MM.1S (cell line): ENCODE measurements around the gene NBEAL2.

Experiments
- DNase-seq: peaks from one replicate; pipeline ENCODE4 v3.0.0-alpha.2; 2015
- H2AFZ ChIP-seq: fragments of 300-600 bp; sonication (generic); 2 replicates; pipeline ENCODE4 v1.6.0; 2016; ENCODE audit warnings: antibody characterized with exemption, low read length
- H3F3A ChIP-seq: fragments of 300-600 bp; sonication (generic); 2 replicates; pipeline ENCODE4 v1.6.1; 2016; ENCODE audit warnings: mild to moderate bottlenecking, antibody characterized with exemption, low read length, moderate library complexity, mixed read lengths; ENCODE audit not compliant: insufficient read depth
- H3K27ac ChIP-seq: fragments of 300-600 bp; sonication (generic); 2 replicates; pipeline ENCODE4 v1.5.1; 2016; ENCODE audit warnings: mild to moderate bottlenecking, low read length
- H3K27me3 ChIP-seq: fragments of 300-600 bp; sonication (generic); replicated peaks from 2 replicates; pipeline ENCODE4 v1.6.0; 2016; ENCODE audit warnings: low read length; ENCODE audit not compliant: insufficient read depth
- H3K36me3 ChIP-seq: fragments of 300-600 bp; sonication (generic); replicated peaks from 2 replicates; pipeline ENCODE4 v1.6.1; 2016; ENCODE audit warnings: mild to moderate bottlenecking, low read length, mixed read lengths; ENCODE audit not compliant: insufficient read depth
- H3K4me1 ChIP-seq: fragments of 300-600 bp; sonication (generic); 2 replicates; pipeline ENCODE4 v1.6.1; 2016; ENCODE audit warnings: low read length, mixed read lengths
- H3K4me2 ChIP-seq: fragments of 300-600 bp; sonication (generic); 2 replicates; pipeline ENCODE4 v1.6.0; 2016; ENCODE audit warnings: low read depth, low read length
- H3K4me3 ChIP-seq: fragments of 300-600 bp; sonication (generic); 2 replicates; pipeline ENCODE4 v1.5.1; 2016; ENCODE audit warnings: low read length, mixed read lengths
- H3K79me2 ChIP-seq: fragments of 300-600 bp; sonication (generic); 2 replicates; pipeline ENCODE4 v1.6.1; 2016; ENCODE audit warnings: mixed run types, low read length, mixed read lengths
- H3K9ac ChIP-seq: fragments of 300-600 bp; sonication (generic); 2 replicates; pipeline ENCODE4 v1.6.1; 2016; ENCODE audit warnings: low read length, mixed read lengths
- H3K9me2 ChIP-seq: fragments of 300-600 bp; sonication (generic); replicated peaks from 2 replicates; pipeline ENCODE4 v1.6.1; 2016; ENCODE audit warnings: mild to moderate bottlenecking, low read length, mixed read lengths; ENCODE audit not compliant: insufficient read depth
- H3K9me3 ChIP-seq: fragments of 300-600 bp; sonication (generic); replicated peaks from 2 replicates; pipeline ENCODE4 v1.6.1; 2016; ENCODE audit warnings: mild to moderate bottlenecking, low read length, mixed read lengths; ENCODE audit not compliant: insufficient read depth
- H4K20me1 ChIP-seq: fragments of 300-600 bp; sonication (generic); 2 replicates; pipeline ENCODE4 v1.6.1; 2016; ENCODE audit warnings: mild to moderate bottlenecking, low read length, moderate library complexity, mixed read lengths; ENCODE audit not compliant: insufficient read depth
- CTCF ChIP-seq: fragments of 300-600 bp; sonication (generic); IDR thresholded peaks from 2 replicates; pipeline ENCODE4 v1.5.1; 2016; ENCODE audit warnings: antibody characterized with exemption, low read length, mixed read lengths
- EZH2 ChIP-seq: fragments of 300-600 bp; sonication (generic); optimal IDR thresholded peaks from 2 replicates; pipeline ENCODE3; 2017; ENCODE audit warnings: low read depth, mild to moderate bottlenecking, antibody characterized with exemption, low read length, mixed read lengths
- EZH2phosphoT487 ChIP-seq: fragments of 300-600 bp; sonication (generic); IDR thresholded peaks from 2 replicates; pipeline ENCODE4 v1.6.1; 2018; ENCODE audit warnings: antibody characterized with exemption, low read length

NBEAL2 gene

DNA sequence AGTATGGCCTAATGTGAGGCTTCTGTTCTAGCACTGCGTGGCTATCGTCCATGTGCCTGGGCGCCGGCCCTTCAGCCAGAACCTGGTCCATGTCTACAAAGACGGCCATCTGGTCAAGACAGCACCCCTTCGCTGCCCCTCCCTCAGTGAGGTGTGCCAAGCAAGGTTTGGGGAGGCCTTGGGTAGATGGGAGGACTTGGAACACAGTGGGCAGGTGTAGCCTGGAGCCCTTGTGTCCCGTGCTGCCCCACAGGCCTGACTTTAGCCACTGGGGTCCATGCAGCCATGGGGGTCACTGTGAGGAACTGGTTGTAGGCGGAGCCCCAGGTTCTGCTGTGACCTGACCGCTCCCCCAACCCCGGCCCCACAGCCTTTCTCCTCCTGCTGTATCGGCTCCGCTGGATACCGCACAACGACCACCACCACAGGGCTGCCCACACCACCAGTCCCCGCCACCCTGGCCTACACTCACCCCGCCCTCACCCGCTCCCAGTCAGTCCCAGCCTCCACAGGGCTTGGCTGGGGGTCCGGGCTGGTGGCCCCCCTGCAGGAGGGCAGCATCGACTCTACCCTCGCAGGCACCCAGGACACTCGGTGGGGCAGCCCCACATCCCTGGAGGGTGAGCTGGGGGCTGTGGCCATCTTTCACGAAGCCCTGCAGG lies 16.6 kb downstream of the NBEAL2 start:
- TF ChIP-seq EZH2, result no peak
- no peak for TF ChIP-seq CTCF
- no peak for TF ChIP-seq EZH2phosphoT487
- DNase-seq, result no peak
- H3K9me3 ChIP-seq, result no peaks in the 10 kb centered on the region
- H3K4me1 ChIP-seq, result no peaks in the 10 kb centered on the region
- H4K20me1 ChIP-seq, result no peaks in the 10 kb centered on the region
- H3K27me3 ChIP-seq, result no peaks in the 10 kb centered on the region
- no peak overlapping the region for H2AFZ ChIP-seq
- H3K9me2 ChIP-seq, result no peaks in the 10 kb centered on the region
- no peak overlapping the region for H3K4me3 ChIP-seq
- H3K36me3 ChIP-seq, result no peaks in the 10 kb centered on the region
- no peak overlapping the region for H3K27ac ChIP-seq
- H3K79me2 ChIP-seq, result no peaks in the 10 kb centered on the region
- H3F3A ChIP-seq, result no peaks in the 10 kb centered on the region
- no peak overlapping the region for H3K9ac ChIP-seq
- no peak overlapping the region for H3K4me2 ChIP-seq

GRCh38 chr3:46996689-46997452 lies 17.4 kb downstream of the NBEAL2 start:
- TF ChIP-seq EZH2phosphoT487 (no peak), EZH2 (no peak), CTCF (no peak)
- no peaks in the 10 kb centered on the region for H3K4me1 ChIP-seq
- no peak overlapping the region for H3K4me2 ChIP-seq

GRCh38 chr3:46997453-46998091 lies 18.1 kb downstream of the NBEAL2 start:
- no peak overlapping the region for H3K4me2 ChIP-seq
- no peaks in the 10 kb centered on the region for H3K4me1 ChIP-seq
- no peaks in the 10 kb centered on the region for H3K9me3 ChIP-seq
- no peaks in the 10 kb centered on the region for H3F3A ChIP-seq
- H4K20me1 ChIP-seq, result no peaks in the 10 kb centered on the region
- no peak overlapping the region for H3K9ac ChIP-seq
- no peak overlapping the region for H3K4me3 ChIP-seq
- no peak for TF ChIP-seq EZH2
- no peak for TF ChIP-seq CTCF
- TF ChIP-seq EZH2phosphoT487, result no peak
- no peak for DNase-seq
- no peaks in the 10 kb centered on the region; the same call in 1 of the 2 replicates for H3K36me3 ChIP-seq
- H3K27me3 ChIP-seq, result no peaks in the 10 kb centered on the region
- no peak overlapping the region for H2AFZ ChIP-seq
- no peaks in the 10 kb centered on the region for H3K79me2 ChIP-seq
- no peak overlapping the region for H3K27ac ChIP-seq
- H3K9me2 ChIP-seq, result no peaks in the 10 kb centered on the region

More at GRCh38 chr3:46996689-46997452, 17.4 kb downstream of the NBEAL2 start:
- H3K27me3 ChIP-seq, result no peaks in the 10 kb centered on the region
- no peaks in the 10 kb centered on the region; the same call in 1 of the 2 replicates for H3K36me3 ChIP-seq
- no peaks in the 10 kb centered on the region for H3K9me2 ChIP-seq
- no peak overlapping the region for H2AFZ ChIP-seq
- H3K4me3 ChIP-seq, result no peak overlapping the region
- no peak overlapping the region for H3K27ac ChIP-seq
- no peaks in the 10 kb centered on the region for H3K9me3 ChIP-seq
- H3K9ac ChIP-seq, result no peak overlapping the region
- DNase-seq, result no peak
- no peaks in the 10 kb centered on the region for H3F3A ChIP-seq
- H4K20me1 ChIP-seq, result no peaks in the 10 kb centered on the region
- no peaks in the 10 kb centered on the region for H3K79me2 ChIP-seq
